Stimulated activated CD4-positive, alpha-beta T cell treated with anti-CD3 and anti-CD28 coated beads, Interleukin-1b, Interleukin-23, amount 100 ng/mL, for 1 hour (primary cell): ENCODE results near the gene FHIP1A.
A peak's percentile ranks its signal among the peaks of the same experiment; 100 is the strongest.
"Not testable (repeated sequence)": the region's sequence is repeated elsewhere in the genome, so short reads cannot be mapped to it uniquely, and the experiment has no call there.

ENCODE experiments used
- DNase-seq, 2 donors: peaks; one replicate each; pipeline ENCODE4 v3.0.0-alpha.2; 2020; ENCODE audit warnings: low read depth in 2 of 2

The FHIP1A gene

GRCh38 chr4:151408630-151409469, at the start of gene FHIP1A:
Gene FHIP1A, plus strand, starts transcription at chr4:151409176. Its CDS starts 157,084 bp downstream, at chr4:151566260.
- peak; percentile 63 to 68 for DNase-seq

GRCh38 chr4:151359576-151359975, 49.4 kb upstream of the FHIP1A start:
- no peak for DNase-seq

GRCh38 chr4:151361126-151361525, 47.9 kb upstream of the FHIP1A start:
- DNase-seq = no peak

GRCh38 chr4:151361966-151362365, 47.0 kb upstream of the FHIP1A start:
- no peak for DNase-seq

- DNase-seq = peak; percentile 45 to 65
Observed at GRCh38 chr4:151362404-151363164, 46.4 kb upstream of the FHIP1A start.

- DNase-seq = no peak
Observed at GRCh38 chr4:151376540-151376939, 32.4 kb upstream of the FHIP1A start.

GRCh38 chr4:151389311-151389710, 19.7 kb upstream of the FHIP1A start:
- DNase-seq = no peak

GRCh38 chr4:151389799-151390198, 19.2 kb upstream of the FHIP1A start:
- DNase-seq = not testable (repeated sequence)

GRCh38 chr4:151395873-151396272, 13.1 kb upstream of the FHIP1A start:
- no peak for DNase-seq

- no peak for DNase-seq
Observed at GRCh38 chr4:151400343-151400742, 8.6 kb upstream of the FHIP1A start.

GRCh38 chr4:151401739-151402138, 7.2 kb upstream of the FHIP1A start:
- DNase-seq = no peak

GRCh38 chr4:151402145-151402865, 6.7 kb upstream of the FHIP1A start:
- DNase-seq = no peak

GRCh38 chr4:151403656-151404055, 5.3 kb upstream of the FHIP1A start:
- no peak for DNase-seq

- DNase-seq = not testable (repeated sequence)
Observed at GRCh38 chr4:151404802-151405201, 4.2 kb upstream of the FHIP1A start.

- DNase-seq = no peak
Observed at GRCh38 chr4:151407018-151407417, 2.0 kb upstream of the FHIP1A start.

GRCh38 chr4:151407466-151408379, 1.3 kb upstream of the FHIP1A start:
- no peak for DNase-seq

- no peak for DNase-seq
Observed at GRCh38 chr4:151408380-151408629, 671 bp upstream of the FHIP1A start.

GRCh38 chr4:151409470-151410313, 716 bp downstream of the FHIP1A start:
- DNase-seq = no peak

GRCh38 chr4:151415978-151416377, 7.0 kb downstream of the FHIP1A start:
- no peak for DNase-seq

- no peak for DNase-seq
Observed at GRCh38 chr4:151417164-151417571, 8.2 kb downstream of the FHIP1A start.
